SU-DHL-6 (cell line): ENCODE results near the gene DLK1.

ENCODE experiments used
- CTCF ChIP-seq: fragments of 200-600 bp; sonication (generic); IDR thresholded peaks from one replicate; pipeline ENCODE4 v1.5.1; 2017; ENCODE audit warnings: antibody characterized with exemption, mild to moderate bottlenecking, low read length, moderate library complexity; ENCODE audit not compliant: insufficient read depth, poor library complexity, severe bottlenecking
- EZH2phosphoT487 ChIP-seq: fragments of 200-600 bp; sonication (generic), shearing (Covaris generic); conservative IDR thresholded peaks from 2 replicates; pipeline ENCODE4 v1.6.1; 2018; ENCODE audit warnings: mild to moderate bottlenecking, antibody characterized with exemption, low read length, moderate library complexity, mixed read lengths

- TF ChIP-seq CTCF, result no peak
- TF ChIP-seq EZH2phosphoT487, result no peak
Observed at GRCh38 chr14:100737526-100737925, 10.8 kb downstream of the DLK1 start.
